Cardiac fibroblast (primary cell): ENCODE data around the gene CRK.
A peak's percentile ranks its signal among the peaks of the same experiment; 100 is the strongest.
"Not testable (repeated sequence)": the region's sequence is repeated elsewhere in the genome, so short reads cannot be mapped to it uniquely, and the experiment has no call there.

Experiments
- DNase-seq, 2 donors: peaks; one replicate each; pipeline versions ENCODE4 v3.0.0 to v3.0.0-alpha.2; 2010; ENCODE audit warnings: low read depth in 2 of 2
- H3K4me3 ChIP-seq, 2 donors: replicated peaks in 1 of 2; 1 replicate in 1 of 2; 2 replicates in 1 of 2; pipeline ENCODE4 v1.5.1; 2011; ENCODE audit warnings: low read depth in 2 of 2, low read length in 2 of 2, mild to moderate bottlenecking in 2 of 2, moderate library complexity in 1 of 2
- CTCF ChIP-seq: IDR thresholded peaks from one replicate; pipeline ENCODE4 v1.5.1; 2011; ENCODE audit warnings: low read depth, mild to moderate bottlenecking, low read length, inconsistent platforms

The CRK gene

DNA sequence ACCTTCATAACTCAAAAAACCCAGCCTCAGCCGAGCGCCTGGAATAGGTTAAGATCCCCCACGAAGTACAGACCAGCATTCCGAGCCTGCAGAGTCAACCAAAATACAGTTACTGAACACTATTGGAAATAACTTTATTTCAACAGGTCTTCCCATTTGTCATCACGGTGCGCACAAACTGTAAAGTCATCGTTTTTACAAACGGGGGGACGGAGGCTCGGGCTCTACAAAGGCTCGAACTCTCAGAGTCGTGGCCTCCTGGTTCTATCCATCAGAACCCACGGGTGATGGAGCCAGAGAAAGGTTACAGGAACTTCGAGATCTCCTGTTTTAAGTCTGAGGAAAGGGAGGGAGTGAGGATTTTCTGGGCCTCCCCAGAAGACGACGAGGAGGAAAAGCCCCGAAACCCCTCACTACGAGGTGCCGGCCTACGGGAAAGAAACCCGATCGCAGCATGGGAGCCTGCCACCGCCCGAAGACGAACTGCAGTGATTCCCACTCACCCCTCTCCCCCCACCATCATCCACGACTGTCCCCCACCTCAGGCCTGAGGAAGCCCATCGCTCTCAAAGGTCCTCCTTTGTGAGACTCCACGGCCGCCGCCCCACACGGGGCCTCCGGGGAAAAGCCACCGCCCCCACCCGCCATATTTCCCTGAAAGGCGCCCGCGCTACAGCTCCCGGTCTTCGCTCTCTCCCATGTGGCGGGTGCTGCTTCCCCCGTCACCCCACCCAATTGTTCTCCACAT is 56.9 kb downstream of the CRK start:
- peak; percentile 29 to 59 for DNase-seq
- H3K4me3 ChIP-seq: peak overlapping the region; percentile 84 to 93
- no peak for TF ChIP-seq CTCF

DNA sequence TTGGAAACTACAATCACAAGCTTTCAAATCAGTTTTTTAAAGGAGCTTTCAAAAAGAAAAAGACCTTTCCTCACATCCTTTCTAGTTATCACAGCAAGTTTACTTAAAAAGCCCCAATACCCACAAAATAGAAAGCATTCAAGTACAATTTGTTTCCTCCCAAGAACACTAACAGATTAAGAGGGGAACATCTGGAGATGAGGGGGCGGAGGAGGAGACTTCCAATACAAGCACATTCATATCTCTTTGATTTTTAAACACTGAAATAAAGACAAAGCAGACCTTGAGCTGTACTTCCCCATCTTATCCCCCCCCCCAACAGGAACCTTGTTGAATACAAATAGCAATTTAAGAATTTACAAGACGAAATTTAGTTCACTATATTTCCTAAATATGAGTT is 58.0 kb downstream of the CRK start:
- H3K4me3 ChIP-seq: peak overlapping the region; percentile 84 to 93
- DNase-seq: peak in 1 of 2 donors; percentile 29

GRCh38 chr17:1395876-1396665 is 60.0 kb downstream of the CRK start:
- DNase-seq, H3K4me3 ChIP-seq: not testable (repeated sequence)

More for the DNA sequence above, 58.0 kb downstream of the CRK start:
- TF ChIP-seq CTCF: no peak

DNA sequence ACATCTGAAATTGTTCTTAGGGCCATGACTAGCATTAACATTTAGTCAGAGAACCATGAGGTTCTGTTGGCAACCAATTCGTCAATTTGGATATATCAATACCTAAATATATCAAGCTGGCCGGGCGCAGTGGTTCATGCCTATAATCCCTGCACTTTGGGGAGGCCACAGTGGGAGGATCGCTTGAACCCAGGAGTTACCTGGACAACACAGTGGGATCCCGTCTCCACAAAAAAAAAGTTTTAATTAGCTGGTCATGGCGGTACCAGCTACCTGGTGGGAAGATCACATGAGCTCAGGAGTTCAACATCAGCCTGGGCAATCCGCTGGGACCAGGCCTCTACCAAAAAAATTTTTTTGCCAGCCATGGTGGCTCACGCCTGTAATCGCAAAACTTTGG is 64.5 kb downstream of the CRK start:
- no peak for TF ChIP-seq CTCF
- no peak for DNase-seq
- H3K4me3 ChIP-seq: no peak overlapping the region

- H3K4me3 ChIP-seq: no peak overlapping the region
- no peak for TF ChIP-seq CTCF
- peak in 1 of 2 donors; percentile 69 for DNase-seq
Observed at GRCh38 chr17:1390432-1391367, 65.3 kb downstream of the CRK start.

DNA sequence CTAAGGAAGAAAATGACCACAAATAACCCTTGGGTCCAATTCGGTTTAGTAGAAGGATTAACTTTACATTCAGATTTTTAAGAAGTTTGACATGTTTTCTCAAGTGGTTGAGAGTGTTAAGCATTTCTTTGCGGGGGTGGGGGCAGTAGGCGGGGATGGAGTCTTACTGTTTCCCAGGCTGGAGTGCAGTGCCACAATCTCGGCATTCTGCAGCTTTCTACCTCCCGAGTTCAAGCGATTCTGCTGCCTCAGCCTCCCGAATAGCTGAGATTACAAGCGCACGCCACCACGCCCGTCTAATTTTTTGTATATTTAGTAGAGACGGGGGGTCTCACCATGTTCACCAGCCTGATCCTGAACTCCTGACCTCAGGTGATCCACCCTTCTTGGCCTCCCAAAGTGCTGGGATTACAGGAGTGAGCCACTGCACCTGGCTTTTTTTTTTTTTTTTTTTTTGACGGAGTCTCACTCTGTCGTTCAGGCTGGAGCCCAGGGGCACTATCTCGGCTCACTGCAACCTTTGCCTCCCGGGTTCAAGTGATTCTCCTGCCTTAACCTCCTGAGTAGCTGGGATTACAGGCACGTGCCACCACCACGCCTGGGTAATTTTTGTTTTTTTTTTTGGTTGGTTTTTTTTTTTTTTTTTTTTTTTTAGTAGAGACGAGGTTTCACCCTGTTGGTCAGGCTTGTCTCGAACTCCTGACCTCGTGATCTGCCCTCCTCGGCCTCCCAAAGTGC is 68.4 kb downstream of the CRK start:
- DNase-seq, H3K4me3 ChIP-seq: not testable (repeated sequence)

DNA sequence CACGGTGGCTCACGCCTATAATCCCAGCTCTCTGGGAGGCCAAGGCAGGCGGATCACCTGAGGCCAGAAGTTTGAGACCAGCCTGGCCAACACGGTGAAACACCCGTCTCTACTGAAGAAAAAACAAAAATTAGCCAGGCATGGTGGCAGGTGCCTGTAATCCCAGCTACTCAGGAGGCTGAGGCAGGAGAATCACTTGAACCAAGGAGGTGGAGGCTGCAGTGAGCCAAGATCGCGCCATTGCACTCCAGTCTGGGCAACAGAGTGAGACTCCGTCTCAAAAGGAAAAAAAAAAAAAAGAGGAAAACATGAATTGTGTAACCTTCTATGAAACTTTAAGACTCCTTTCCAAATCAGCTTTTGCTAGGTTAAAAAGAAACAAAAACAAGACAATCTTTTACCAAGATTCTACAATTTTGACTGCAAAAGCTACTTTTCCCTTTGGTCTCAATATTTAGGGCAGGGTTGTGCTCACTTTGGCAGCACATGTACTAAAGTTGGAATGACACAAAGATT is 69.3 kb downstream of the CRK start:
- H3K4me3 ChIP-seq, DNase-seq: not testable (repeated sequence)
